ENCODE results near the gene S1PR4. TPM values are rescaled to one million over a fixed set of nuclear protein-coding genes. Genes with fewer than 3 reads are reported as not detected.

The S1PR4 gene
- total and polyA plus RNA-seq, 2 donors (not counting 1 experiment from before 2014, with no cell fraction given), result 84.2 to 129 TPM

DNA sequence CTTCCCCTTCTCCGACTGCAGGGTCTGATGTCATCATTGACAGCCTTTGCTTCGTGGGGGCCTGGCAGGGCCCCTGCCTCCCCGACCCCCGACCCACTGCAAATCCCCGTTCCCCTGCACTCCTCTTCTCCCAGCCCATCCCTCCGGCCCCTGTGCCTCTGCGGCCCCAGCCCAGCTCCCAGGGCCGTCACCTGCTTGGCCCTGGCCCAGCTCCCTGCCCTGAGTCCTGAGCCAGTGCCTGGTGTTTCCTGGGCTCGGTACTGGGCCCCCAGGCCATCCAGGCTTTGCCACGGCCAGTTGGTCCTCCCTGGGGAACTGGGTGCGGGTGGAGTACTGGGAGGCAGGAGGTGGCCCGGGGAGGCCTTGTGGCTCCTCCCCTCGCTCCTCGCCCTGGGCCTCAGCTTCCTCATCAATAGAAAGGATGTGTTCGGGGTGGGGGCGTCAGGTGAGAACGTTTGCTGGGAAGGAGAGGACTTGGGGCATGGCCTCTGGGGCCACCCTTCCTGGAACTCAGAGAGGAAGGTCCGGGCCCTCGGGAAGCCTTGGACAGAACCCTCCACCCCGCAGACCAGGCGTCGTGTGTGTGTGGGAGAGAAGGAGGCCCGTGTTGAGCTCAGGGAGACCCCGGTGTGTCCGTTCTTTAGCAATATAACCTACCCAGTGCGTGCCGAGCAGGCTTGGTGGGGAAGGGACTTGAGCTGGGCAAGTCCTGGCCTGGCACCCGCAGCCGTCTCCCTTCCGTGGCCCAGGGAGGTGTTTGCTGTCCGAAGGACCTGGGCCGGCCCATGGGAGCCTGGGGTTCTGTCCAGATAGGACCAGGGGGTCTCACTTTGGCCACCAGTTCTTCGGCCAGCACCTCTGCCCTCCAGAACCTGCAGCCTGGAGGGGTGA, 30.0 kb downstream of the S1PR4 start:
- ChIA-PET POLR2A (no interaction called here), CTCF (interaction anchor here (1.0 kb wide), 1 partner anchor 79 kb away, joined by 3 read pairs; no protein-coding TSS in a partner anchor)
- Mint-ChIP-seq H3K27me3 (no peaks in the 10 kb centered on the region), H3K9me3 (ENCODE audit: insufficient read depth) (no peaks in the 10 kb centered on the region), H3K4me3 (no peak overlapping the region), H3K4me1 (peaks cover under 1% of the 10 kb centered on the region), H3K27ac (no peak overlapping the region)
- Histone ChIP-seq H3K4me3 (ENCODE audit: control extremely low read depth in 1 of 5, extremely low read depth in 1 of 5, insufficient read depth in 1 of 5, low read depth in 2 of 5, low read length in 4 of 5) (no peak overlapping the region), H3K9me3 (ENCODE audit: control extremely low read depth in 1 of 3, control insufficient read depth in 2 of 3, insufficient read depth in 1 of 3, low read length in 2 of 3) (no peaks in the 10 kb centered on the region), H3K27ac (ENCODE audit: low read length in 2 of 2) (no peak overlapping the region), H3K79me2 (ENCODE audit: control insufficient read depth, insufficient read depth, low read length) (no peaks in the 10 kb centered on the region), H3K4me1 (ENCODE audit: control insufficient read depth in 2 of 2, insufficient read depth in 2 of 2, low read length in 2 of 2) (no peaks in the 10 kb centered on the region), H2AFZ (ENCODE audit: insufficient read depth, low read depth, low read length, poor library complexity, severe bottlenecking) (no peak overlapping the region), H3K27me3 (replicated peaks in 1 of 4; ENCODE audit: control extremely low read depth in 1 of 4, control insufficient read depth in 3 of 4, insufficient read depth in 4 of 4, low read length in 3 of 4) (no peaks in the 10 kb centered on the region), H3K36me3 (replicated peaks in 1 of 2; ENCODE audit: control extremely low read depth in 1 of 2, control insufficient read depth in 1 of 2, extremely low read depth in 1 of 2, insufficient read depth in 2 of 2, low read length in 1 of 2) (peaks cover 0 to 33% of the 10 kb centered on the region in 2 experiments), H3K9ac (ENCODE audit: low read length) (no peak overlapping the region), H4K20me1 (ENCODE audit: control insufficient read depth, insufficient read depth, low read length, poor library complexity, severe bottlenecking) (peaks cover 6% of the 10 kb centered on the region), H3K4me2 (replicated peaks; ENCODE audit: low read depth, low read length, poor library complexity, severe bottlenecking) (no peak overlapping the region)
- TF ChIP-seq, protein P1, sequence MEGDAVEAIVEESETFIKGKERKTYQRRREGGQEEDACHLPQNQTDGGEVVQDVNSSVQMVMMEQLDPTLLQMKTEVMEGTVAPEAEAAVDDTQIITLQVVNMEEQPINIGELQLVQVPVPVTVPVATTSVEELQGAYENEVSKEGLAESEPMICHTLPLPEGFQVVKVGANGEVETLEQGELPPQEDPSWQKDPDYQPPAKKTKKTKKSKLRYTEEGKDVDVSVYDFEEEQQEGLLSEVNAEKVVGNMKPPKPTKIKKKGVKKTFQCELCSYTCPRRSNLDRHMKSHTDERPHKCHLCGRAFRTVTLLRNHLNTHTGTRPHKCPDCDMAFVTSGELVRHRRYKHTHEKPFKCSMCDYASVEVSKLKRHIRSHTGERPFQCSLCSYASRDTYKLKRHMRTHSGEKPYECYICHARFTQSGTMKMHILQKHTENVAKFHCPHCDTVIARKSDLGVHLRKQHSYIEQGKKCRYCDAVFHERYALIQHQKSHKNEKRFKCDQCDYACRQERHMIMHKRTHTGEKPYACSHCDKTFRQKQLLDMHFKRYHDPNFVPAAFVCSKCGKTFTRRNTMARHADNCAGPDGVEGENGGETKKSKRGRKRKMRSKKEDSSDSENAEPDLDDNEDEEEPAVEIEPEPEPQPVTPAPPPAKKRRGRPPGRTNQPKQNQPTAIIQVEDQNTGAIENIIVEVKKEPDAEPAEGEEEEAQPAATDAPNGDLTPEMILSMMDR (IDR thresholded peaks at IDR 0.05), result no peak
- no peak for TF ChIP-seq EZH2 (IDR thresholded peaks at IDR 0.05; ENCODE audit: borderline replicate concordance, insufficient read depth, low read depth, low read length, poor library complexity, severe bottlenecking)
- intact Hi-C loops (cut with micrococcal nuclease), result no loop called here
- ATAC-seq (ENCODE audit: low read depth) (no peak), DNase-seq (no peak)
- 96% methylated on average over 23 of the region's 33 CpGs for WGBS (ENCODE audit: insufficient coverage)

Measured in B cell (primary cell).